K562 (cell line): Measurements from ENCODE around the gene GOSR1. TPM values are rescaled to one million over a fixed set of nuclear protein-coding genes. Genes with fewer than 3 reads are reported as not detected.
A peak's percentile ranks its signal among the peaks of the same experiment; 100 is the strongest.

Experiments used
- ARID1B ChIP-seq: fragments of 450-650 bp; IDR thresholded peaks from 2 replicates; pipeline ENCODE4 v1.6.1; 2016; ENCODE audit warnings: antibody characterized with exemption, mild to moderate bottlenecking, inconsistent platforms
- ATF1 ChIP-seq, 2 experiments: fragments of 450-650 bp in 1 of 2; IDR thresholded peaks; 2 replicates each; pipeline ENCODE4 v1.6.1; 2016; ENCODE audit warnings: missing compliant biosample characterization in 1 of 2, missing genetic modification characterization in 1 of 2
- BDP1 ChIP-seq: IDR thresholded peaks from 3 replicates; pipeline ENCODE4 v1.6.1; 2011; ENCODE audit not compliant: insufficient read length, insufficient read depth
- CEBPB ChIP-seq: fragments of 450-650 bp; IDR thresholded peaks from 2 replicates; pipeline ENCODE4 v1.6.1; 2016; ENCODE audit warnings: missing genetic modification characterization, missing compliant biosample characterization
- CREB5 ChIP-seq: fragments of 250-450 bp; sonication (Bioruptor Pico); IDR thresholded peaks from 2 replicates; pipeline ENCODE4 v1.5.0; 2020; ENCODE audit warnings: mild to moderate bottlenecking
- FOXM1 ChIP-seq, 2 experiments: fragments of 450-650 bp in 1 of 2; sonication (generic) in 1 of 2; formaldehyde crosslinking in 1 of 2; IDR thresholded peaks; 2 replicates each; pipeline versions ENCODE4 v1.6.1 to v1.9.0; 2017 to 2022; ENCODE audit warnings: low read depth in 2 of 2, mild to moderate bottlenecking in 2 of 2, missing genetic modification reagents in 1 of 2, moderate library complexity in 1 of 2
- FOXP4 ChIP-seq: sonication (generic); formaldehyde crosslinking; IDR thresholded peaks from 2 replicates; pipeline ENCODE4 v1.8.0; 2022; ENCODE audit warnings: mild to moderate bottlenecking, missing genetic modification reagents, borderline replicate concordance
- GABPA ChIP-seq: fragments of 200-800 bp; sonication (Bioruptor generic); conservative IDR thresholded peaks from 2 replicates; pipeline ENCODE4 v1.6.1; 2016; ENCODE audit warnings: low read depth, missing genetic modification characterization, missing compliant biosample characterization
- HCFC1 ChIP-seq: IDR thresholded peaks from 2 replicates; pipeline ENCODE4 v1.6.1; 2012; ENCODE audit warnings: low read depth, low read length, improper control_type of control experiment
- HDAC1 ChIP-seq, 2 experiments: fragments of 450-650 bp; IDR thresholded peaks; 2 replicates each; pipeline ENCODE4 v1.6.1; 2016 to 2017; ENCODE audit warnings: inconsistent platforms in 1 of 2, mild to moderate bottlenecking in 1 of 2, moderate library complexity in 1 of 2
- HIVEP1 ChIP-seq: fragments of 250-450 bp; sonication (Bioruptor Pico); IDR thresholded peaks from 2 replicates; pipeline ENCODE4 v1.4.0; 2020; ENCODE audit warnings: mild to moderate bottlenecking
- HNRNPL ChIP-seq: fragments of 200-400 bp; formaldehyde crosslinking; IDR thresholded peaks from 2 replicates; pipeline ENCODE4 v1.6.1; 2017; ENCODE audit warnings: low read depth, mild to moderate bottlenecking, low read length
- HNRNPUL1 ChIP-seq: fragments of 200-400 bp; formaldehyde crosslinking; IDR thresholded peaks from 2 replicates; pipeline ENCODE4 v1.6.1; 2017; ENCODE audit warnings: low read length
- MTA2 ChIP-seq: fragments of 450-650 bp; IDR thresholded peaks from 2 replicates; pipeline ENCODE4 v1.6.1; 2016; ENCODE audit warnings: low read depth
- NCOR1 ChIP-seq: fragments of 450-650 bp; IDR thresholded peaks from 2 replicates; pipeline ENCODE4 v1.6.1; 2016; ENCODE audit warnings: mild to moderate bottlenecking, moderate library complexity
- PHTF2 ChIP-seq: fragments of 250-450 bp; sonication (Bioruptor Pico); IDR thresholded peaks from 2 replicates; pipeline ENCODE4 v1.5.0; 2021; ENCODE audit warnings: mild to moderate bottlenecking
- RBBP5 ChIP-seq: fragments of 200-600 bp; sonication (generic); IDR thresholded peaks from 2 replicates; pipeline ENCODE4 v1.6.1; 2012; ENCODE audit warnings: borderline replicate concordance, mild to moderate bottlenecking, low read length, control low read depth, inconsistent platforms; ENCODE audit not compliant: insufficient read depth, poor library complexity, severe bottlenecking
- SMARCE1 ChIP-seq: fragments of 450-650 bp; IDR thresholded peaks from 2 replicates; pipeline ENCODE4 v1.7.1; 2016; ENCODE audit warnings: mild to moderate bottlenecking
- STAT5A ChIP-seq: IDR thresholded peaks from 2 replicates; pipeline ENCODE4 v1.6.1; 2012; ENCODE audit warnings: low read length, inconsistent platforms, borderline replicate concordance
- TAL1 ChIP-seq: fragments of 450-650 bp; IDR thresholded peaks from 2 replicates; pipeline ENCODE4 v1.6.1; 2016; ENCODE audit warnings: mild to moderate bottlenecking
- TEAD4 ChIP-seq, 2 experiments: sonication (generic) in 1 of 2; formaldehyde crosslinking in 1 of 2; IDR thresholded peaks; 2 replicates each; pipeline versions ENCODE4 v1.6.1 to v1.8.0; 2012 to 2022; ENCODE audit warnings: borderline replicate concordance in 1 of 2, inconsistent platforms in 1 of 2, low read length in 1 of 2, mild to moderate bottlenecking in 1 of 2, missing genetic modification reagents in 1 of 2
- TRIM28 ChIP-seq: fragments of 450-650 bp; IDR thresholded peaks from 2 replicates; pipeline ENCODE4 v1.6.1; 2017
- ZKSCAN1 ChIP-seq: fragments of 150-350 bp; IDR thresholded peaks from 2 replicates; pipeline ENCODE4 v1.6.1; 2016; ENCODE audit warnings: low read depth, low read length
- ZNF277 ChIP-seq: fragments of 250-450 bp; sonication (Bioruptor Pico); IDR thresholded peaks from 2 replicates; pipeline ENCODE4 v1.8.0; 2022; ENCODE audit warnings: inconsistent platforms, mild to moderate bottlenecking, moderate library complexity, borderline replicate concordance
- ZNF57 ChIP-seq: fragments of 450-650 bp; formaldehyde crosslinking; IDR thresholded peaks from 2 replicates; pipeline ENCODE4 v1.4.0; 2020; ENCODE audit warnings: mild to moderate bottlenecking, moderate library complexity
- polyA plus RNA-seq, 8 experiments: library from polyadenylated mRNA; depleted of rRNA in 4 of 8; stranded (reverse) in 5 of 8; unstranded in 3 of 8; fragments of >200 nt; fragmentation: Nextera tagmentation in 2 of 8; fragmentation: Illumina TruSeq in 1 of 8; extraction: Ambion mirVana in 2 of 8; extraction: Trizol in 1 of 8; gene quantifications; 2 replicates each; pipeline versions ENCODE4 v1.2.1 to v1.2.3, GENCODE V29; 2011 to 2014; ENCODE audit warnings: inconsistent platforms in 1 of 8, missing spikeins in 1 of 8
- total RNA-seq, 7 experiments: library from RNA; depleted of rRNA in 6 of 7; stranded (reverse); fragments of >200 nt in 6 of 7; fragmentation: Illumina TruSeq in 2 of 7; extraction: Trizol in 2 of 7; gene quantifications; 2 replicates each; pipeline versions ENCODE4 v1.2.1 to v1.2.3, GENCODE V29; 2011 to 2021; ENCODE audit warnings: low replicate concordance in 1 of 7

GOSR1 gene
- total and polyA plus RNA-seq, 9 of the 15 experiments (the other 6 are each of a cell fraction or from before 2014, with no cell fraction given) = 17.6 to 95.5 (median 33.3) TPM

- TF ChIP-seq FOXP4 (CRISPR knock-in tag) (no peak), FOXM1 (IDR thresholded peaks at IDR 0.05; ENCODE audit: low read depth) (peak; percentile 37; the same call in 1 of the 2 replicates), FOXM1 (CRISPR knock-in tag; IDR thresholded peaks at IDR 0.05; ENCODE audit: low read depth) (no peak), ARID1B (peak; percentile 73), GABPA (tag) (no peak), CEBPB (tag) (peak; percentile 61), TEAD4 (IDR thresholded peaks at IDR 0.05; ENCODE audit: low read length) (peak; percentile 88), TEAD4 (CRISPR knock-in tag; IDR thresholded peaks at IDR 0.05; ENCODE audit: borderline replicate concordance) (no peak), NCOR1 (peak; percentile 71), ZNF277 (CRISPR knock-in tag) (no peak), HCFC1 (no peak), ZKSCAN1 (no peak), RBBP5 (no peak), ZNF57 (CRISPR knock-in tag) (no peak), BDP1 (no peak), ATF1 (CRISPR knock-in tag; IDR thresholded peaks at IDR 0.05) (no peak), ATF1 (tag; IDR thresholded peaks at IDR 0.05) (no peak), STAT5A (peak; percentile 24; the same call in 1 of the 2 replicates), HIVEP1 (no peak), SMARCE1 (no peak), HNRNPL (no peak), MTA2 (peak; percentile 53), TRIM28 (no peak), TAL1 (peak; percentile 76), HDAC1 (IDR thresholded peaks at IDR 0.05) (peak in 1 of 2 experiments; percentile 30; a peak in 1 of 4 replicates), PHTF2 (no peak), HNRNPUL1 (no peak), CREB5 (CRISPR knock-in tag) (no peak)
These were observed 67.8 kb downstream of the GOSR1 start (continued) for GRCh38 chr17:30545024-30545423.
